DOHH2 (cell line): ENCODE measurements around the gene DLG5.

Experiments
- CTCF ChIP-seq: fragments of 200-600 bp; sonication (generic); IDR thresholded peaks from one replicate; pipeline ENCODE4 v1.5.1; 2014; ENCODE audit warnings: antibody characterized with exemption, mild to moderate bottlenecking, low read depth, low read length; ENCODE audit not compliant: poor library complexity, severe bottlenecking
- EZH2phosphoT487 ChIP-seq: fragments of 200-600 bp; sonication (generic); IDR thresholded peaks from 2 replicates; pipeline ENCODE4 v1.6.1; 2017; ENCODE audit warnings: borderline replicate concordance, mild to moderate bottlenecking, antibody characterized with exemption, low read length, moderate library complexity, mixed read lengths

GRCh38 chr10:77854115-77854514 lies 72.4 kb downstream of the DLG5 start:
- TF ChIP-seq CTCF (no peak), EZH2phosphoT487 (no peak)
